GM12878 (cell line): Measurements from ENCODE around the gene COL21A1. TPM values are rescaled to one million over a fixed set of nuclear protein-coding genes. Genes with fewer than 3 reads are reported as not detected.

Experiments
- polyA plus RNA-seq, 11 experiments: library from polyadenylated mRNA; depleted of rRNA in 4 of 11; unstranded in 6 of 11; stranded (reverse) in 5 of 11; fragments of >200 nt; fragmentation: Nextera tagmentation in 4 of 11; fragmentation: Illumina TruSeq in 1 of 11; extraction: Ambion mirVana in 4 of 11; extraction: Trizol in 1 of 11; gene quantifications; 1 replicate in 1 of 11; 2 replicates in 10 of 11; pipeline versions ENCODE4 v1.2.1 to v1.2.3, GENCODE V29; 2011 to 2016; ENCODE audit warnings: inconsistent platforms in 2 of 11, missing spikeins in 2 of 11, low read depth in 1 of 11
- small RNA-seq: library from RNA; depleted of rRNA; stranded (forward); fragments of <200 nt; gene quantifications from one replicate; pipeline ENCODE3, GENCODE V24; 2014
- total RNA-seq, 4 experiments: library from RNA; depleted of rRNA in 3 of 4; stranded (reverse); fragments of >200 nt in 3 of 4; fragmentation: Illumina TruSeq in 1 of 4; extraction: Trizol in 1 of 4; gene quantifications; 2 replicates each; pipeline versions ENCODE4 v1.2.1 to v1.2.3, GENCODE V29; 2013 to 2021

Gene COL21A1
- total and polyA plus RNA-seq, 10 of the 15 experiments (the other 5 are each of a cell fraction or from before 2014, with no cell fraction given): 0.10 TPM; not detected in 9

Small RNA genes within 50 kb of the gene (small RNA-seq; reads per million reads assigned to genes)
- gene DHFRP6: not detected
